Esophagus muscularis mucosa (tissue), 4 donors: ENCODE data around the gene KRTAP4-7. TPM values are rescaled to one million over a fixed set of nuclear protein-coding genes. Genes with fewer than 3 reads are reported as not detected.
"Not testable (repeated sequence)": the region's sequence is repeated elsewhere in the genome, so short reads cannot be mapped to it uniquely, and the experiment has no call there.

Source experiments
- DNase-seq: peaks from one replicate; pipeline ENCODE4 v3.0.0-alpha.2; 2017; ENCODE audit errors: extremely low spot score
- H3K27ac ChIP-seq, 4 donors: fragments of 200-600 bp; sonication (generic); replicated peaks in 1 of 4; 1 replicate in 3 of 4; 2 replicates in 1 of 4; pipeline ENCODE4 v1.5.1; 2016 to 2019; ENCODE audit warnings: mild to moderate bottlenecking in 1 of 4
- H3K27me3 ChIP-seq, 4 donors: fragments of 200-600 bp; sonication (generic); one replicate each; pipeline versions ENCODE4 v1.5.1 to v1.6.0; 2016 to 2019
- H3K36me3 ChIP-seq, 4 donors: fragments of 200-600 bp; sonication (generic); one replicate each; pipeline ENCODE4 v1.5.1; 2016 to 2019
- H3K4me1 ChIP-seq, 4 donors: fragments of 200-600 bp; sonication (generic); one replicate each; pipeline ENCODE4 v1.5.1; 2016 to 2019
- H3K4me3 ChIP-seq, 4 donors: fragments of 200-600 bp; sonication (generic); 1 replicate in 2 of 4; 2 replicates in 2 of 4; pipeline ENCODE4 v1.5.1; 2016 to 2019; ENCODE audit warnings: mild to moderate bottlenecking in 4 of 4, moderate library complexity in 1 of 4
- H3K9me3 ChIP-seq, 4 donors: fragments of 200-600 bp; sonication (generic); 1 replicate in 3 of 4; 2 replicates in 1 of 4; pipeline ENCODE4 v1.5.1; 2016 to 2019
- CTCF ChIP-seq, 3 experiments: fragments of 200-600 bp in 2 of 3; fragments of 450-650 bp in 1 of 3; sonication (generic) in 2 of 3; IDR thresholded peaks; one replicate each; pipeline ENCODE4 v1.5.1; 2017 to 2019; ENCODE audit warnings: antibody characterized with exemption in 3 of 3, mild to moderate bottlenecking in 2 of 3, moderate library complexity in 1 of 3
- EP300 ChIP-seq: sonication (generic); formaldehyde crosslinking; IDR thresholded peaks from one replicate; pipeline ENCODE4 v1.6.1; 2017; ENCODE audit warnings: antibody characterized with exemption
- POLR2A ChIP-seq: fragments of 450-650 bp; IDR thresholded peaks from one replicate; pipeline ENCODE4 v1.6.1; 2017; ENCODE audit warnings: antibody characterized with exemption, moderate library complexity, mild to moderate bottlenecking, low read depth
- POLR2AphosphoS5 ChIP-seq, 2 donors: sonication (generic); formaldehyde crosslinking; IDR thresholded peaks; one replicate each; pipeline ENCODE4 v1.6.1; 2017; ENCODE audit warnings: antibody characterized with exemption in 2 of 2
- WGBS: methylation state at CpG from one replicate; pipeline ENCODE4 v1.1.5; 2018; 5-methylcytosine and 5-hydroxymethylcytosine counted together
- intact Hi-C: fragments of 100-400 bp; cut with DNase I; formaldehyde crosslinking; loops from one replicate; pipeline ENCODE4 v1.15.1; 2023
- total RNA-seq, 4 donors: library from RNA; depleted of rRNA; stranded (reverse); fragments of >200 nt; gene quantifications; one replicate each; pipeline versions ENCODE4 v1.1.0 to v1.2.1, GENCODE V29; 2016

KRTAP4-7 gene
- total RNA-seq, 4 donors from 2014 or later, result not detected

- Histone ChIP-seq H3K9me3 (no peaks in the 10 kb centered on the region), H3K4me3 (no peak overlapping the region), H3K4me1 (no peaks in the 10 kb centered on the region), H3K27ac (no peak overlapping the region), H3K27me3 (peaks cover 0 to 11% (median 0%) of the 10 kb centered on the region in 4 donors), H3K36me3 (no peaks in the 10 kb centered on the region)
- intact Hi-C loops, result no loop called here
- TF ChIP-seq POLR2AphosphoS5 (IDR thresholded peaks at IDR 0.05) (no peak), POLR2A (no peak), EP300 (no peak), CTCF (IDR thresholded peaks at IDR 0.05) (no peak)
- DNase-seq, result no peak
- WGBS, result 82% methylated on average over 7 of the region's 7 CpGs
Observed at GRCh38 chr17:41096055-41096454, 12.1 kb downstream of the KRTAP4-7 start.

GRCh38 chr17:41098042-41098441 is 14.1 kb downstream of the KRTAP4-7 start, which contains the start of gene KRTAP4-8:
KRTAP4-8 (minus strand) TSS chr17:41098142; CDS start chr17:41098084, 58 bp downstream.
- Histone ChIP-seq H3K27me3 (peaks cover 0 to 11% (median 0%) of the 10 kb centered on the region in 4 donors), H3K36me3 (no peaks in the 10 kb centered on the region), H3K4me3 (no peak within 1 kb of the TSS), H3K27ac (no peak within 1 kb of the TSS), H3K4me1 (no peaks in the 10 kb centered on the region), H3K9me3 (no peaks in the 10 kb centered on the region)
- WGBS, result 89% methylated on average over 3 of the region's 4 CpGs
- no peak for DNase-seq
- intact Hi-C loops, result no loop called here
- TF ChIP-seq POLR2AphosphoS5 (IDR thresholded peaks at IDR 0.05), result no peak
- TF ChIP-seq EP300, result no peak
- no peak for TF ChIP-seq CTCF (IDR thresholded peaks at IDR 0.05)
- TF ChIP-seq POLR2A, result no peak

GRCh38 chr17:41098481-41098880 is 14.5 kb downstream of the KRTAP4-7 start:
- Histone ChIP-seq H3K27me3 (peaks cover 0 to 11% (median 0%) of the 10 kb centered on the region in 4 donors), H3K36me3 (no peaks in the 10 kb centered on the region), H3K27ac (no peak overlapping the region), H3K4me3 (no peak overlapping the region), H3K4me1 (no peaks in the 10 kb centered on the region), H3K9me3 (no peaks in the 10 kb centered on the region)
- 84% methylated on average over 6 of the region's 6 CpGs for WGBS
- no peak for TF ChIP-seq CTCF (IDR thresholded peaks at IDR 0.05)
- no peak for TF ChIP-seq POLR2AphosphoS5 (IDR thresholded peaks at IDR 0.05)
- TF ChIP-seq EP300, result no peak
- TF ChIP-seq POLR2A, result no peak
- intact Hi-C loops, result no loop called here
- no peak for DNase-seq

GRCh38 chr17:41099682-41100480 is 15.9 kb downstream of the KRTAP4-7 start:
- H3K4me3 ChIP-seq, intact Hi-C loops, H3K27ac ChIP-seq, H3K9me3 ChIP-seq, H3K4me1 ChIP-seq, H3K36me3 ChIP-seq, DNase-seq: not testable (repeated sequence)
- 44% methylated on average over 7 of the region's 7 CpGs for WGBS
- H3K27me3 ChIP-seq, result peaks cover 0 to 11% (median 0%) of the 10 kb centered on the region in 4 donors

GRCh38 chr17:41101586-41102259 is 17.8 kb downstream of the KRTAP4-7 start, which contains the start of gene KRTAP4-16:
KRTAP4-16 (minus strand) TSS chr17:41102209; CDS start chr17:41102209, 0 bp downstream.
- 49% methylated on average over 7 of the region's 10 CpGs for WGBS
- Histone ChIP-seq H3K9me3 (no peaks in the 10 kb centered on the region), H3K4me3 (no peak within 1 kb of the TSS), H3K36me3 (no peaks in the 10 kb centered on the region), H3K4me1 (no peaks in the 10 kb centered on the region), H3K27ac (no peak within 1 kb of the TSS), H3K27me3 (peaks cover 0 to 12% (median 0%) of the 10 kb centered on the region in 4 donors)
- DNase-seq, result no peak
- intact Hi-C loops, result no loop called here
- TF ChIP-seq POLR2A (no peak), CTCF (IDR thresholded peaks at IDR 0.05) (no peak), EP300 (no peak), POLR2AphosphoS5 (IDR thresholded peaks at IDR 0.05) (no peak)
